ENCODE data around the gene ABTB2.

DNA sequence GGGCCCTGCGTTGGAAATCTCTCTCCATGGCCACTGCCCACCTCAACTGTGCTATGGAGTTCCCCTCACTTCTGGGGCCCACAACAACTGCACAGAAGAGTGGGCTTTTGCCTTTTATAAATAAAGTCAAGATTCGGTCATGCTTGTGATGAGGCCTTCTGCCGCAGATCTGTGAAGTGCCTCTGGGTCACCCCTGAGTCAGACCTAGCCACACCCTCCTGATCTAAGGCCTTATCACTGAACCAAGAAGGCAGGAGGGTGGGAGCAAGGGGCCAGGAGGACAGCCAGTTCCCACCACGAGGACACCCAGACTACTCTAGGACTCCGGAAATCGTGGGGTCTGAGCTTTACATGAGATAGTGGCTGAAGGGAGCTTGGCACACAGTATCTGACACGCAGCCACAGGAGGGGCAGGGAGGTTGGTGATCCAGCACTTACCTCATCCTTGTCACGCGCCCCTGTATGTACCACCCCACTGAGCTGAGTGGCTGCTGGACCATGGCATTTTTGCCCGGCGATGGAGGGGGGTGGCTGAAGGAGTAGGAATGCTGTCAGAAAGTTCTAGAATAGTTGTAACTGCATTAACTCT is 115.7 kb downstream of the ABTB2 start:
- TF ChIP-seq CTCF (IDR thresholded peaks at IDR 0.05) (no peak), FOXJ3 (CRISPR knock-in tag; IDR thresholded peaks at IDR 0.05) (no peak), MAX (IDR thresholded peaks at IDR 0.05; ENCODE audit: low read depth) (no peak), CHD2 (IDR thresholded peaks at IDR 0.05; ENCODE audit: low read length, partially characterized antibody) (no peak)

All from SK-N-SH (cell line).